SH-SY5Y (cell line): ENCODE data around the gene PPP3CA.

Experiments
- GATA2 ChIP-seq: IDR thresholded peaks from 2 replicates; pipeline ENCODE4 v1.6.1; 2011; ENCODE audit warnings: mild to moderate bottlenecking, low read depth, low read length
- GATA3 ChIP-seq: IDR thresholded peaks from 2 replicates; pipeline ENCODE4 v1.6.1; 2011; ENCODE audit warnings: low read depth, mild to moderate bottlenecking, low read length, moderate library complexity

DNA sequence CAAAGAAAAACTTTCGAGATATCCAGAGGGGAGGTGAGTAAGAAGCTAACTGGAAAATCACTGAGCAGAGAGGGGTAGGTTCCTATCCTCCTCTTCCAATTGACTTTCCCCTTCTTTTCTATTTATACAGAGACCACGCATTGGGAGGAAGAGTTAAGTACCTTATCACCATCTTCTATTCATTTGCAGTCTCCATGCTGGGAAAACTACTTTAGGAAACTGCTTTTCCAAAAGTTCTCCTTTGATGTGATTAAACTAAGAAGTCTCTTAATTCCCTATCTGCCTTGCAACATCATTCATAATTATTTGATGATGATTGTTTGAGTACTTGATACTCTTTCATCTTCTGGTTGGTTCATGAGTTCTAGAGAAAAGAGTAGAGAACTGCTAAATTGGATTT lies 306.6 kb downstream of the PPP3CA start:
- TF ChIP-seq GATA2, result no peak
- no peak for TF ChIP-seq GATA3
